H1 (cell line): ENCODE measurements around the gene LCN10. TPM values are rescaled to one million over a fixed set of nuclear protein-coding genes. Genes with fewer than 3 reads are reported as not detected.

Experiments used
- CTCF ChIA-PET: fragments of 300-600 bp; sonication (Branson Sonifier 250); formaldehyde crosslinking; loops from one replicate; lab custom pipeline; 2021; ENCODE audit not compliant: partially characterized antibody; lab: Charles Lee
- POLR2A ChIA-PET: fragments of 300-600 bp; sonication (Branson Sonifier 250); formaldehyde crosslinking; loops from one replicate; lab custom pipeline; 2021; ENCODE audit warnings: inconsistent platforms; ENCODE audit not compliant: partially characterized antibody; lab: Charles Lee
- DNase-seq, 2 experiments: peaks; one replicate each; pipeline versions ENCODE4 v3.0.0 to v3.0.0-alpha.2; 2010 to 2022; ENCODE audit warnings: low spot score in 2 of 2, low read depth in 1 of 2, mixed read lengths in 1 of 2
- FAIRE-seq: peaks from 2 replicates; lab custom pipeline; 2011; peaks lifted over from hg19 to GRCh38; lab: Jason Lieb, UNC
- H2AFZ ChIP-seq: 2 replicates; pipeline ENCODE4 v1.8.1; 2012; ENCODE audit warnings: low read length, inconsistent platforms
- H2AK5ac ChIP-seq: 2 replicates; pipeline ENCODE4 v1.6.1; 2013; ENCODE audit warnings: low read depth, low read length
- H2BK120ac ChIP-seq: replicated peaks from 2 replicates; pipeline ENCODE3; 2013; ENCODE audit warnings: low read depth, low read length, inconsistent platforms
- H2BK12ac ChIP-seq: 2 replicates; pipeline ENCODE4 v1.6.1; 2013; ENCODE audit warnings: low read depth, low read length
- H2BK15ac ChIP-seq: 2 replicates; pipeline ENCODE4 v1.6.1; 2013; ENCODE audit warnings: low read length
- H2BK20ac ChIP-seq: 2 replicates; pipeline ENCODE4 v1.6.1; 2013; ENCODE audit warnings: low read length
- H2BK5ac ChIP-seq: 2 replicates; pipeline ENCODE4 v1.6.1; 2013; ENCODE audit warnings: low read depth, low read length
- H3K14ac ChIP-seq: 2 replicates; pipeline ENCODE4 v1.6.1; 2013; ENCODE audit warnings: inconsistent platforms; ENCODE audit not compliant: insufficient read length
- H3K18ac ChIP-seq: 2 replicates; pipeline ENCODE4 v1.6.1; 2013; ENCODE audit warnings: low read length; ENCODE audit errors: extremely low read depth
- H3K23ac ChIP-seq: 2 replicates; pipeline ENCODE4 v1.6.1; 2013; ENCODE audit warnings: inconsistent platforms; ENCODE audit not compliant: insufficient read length
- H3K23me2 ChIP-seq: 2 replicates; pipeline ENCODE4 v1.6.1; 2013; ENCODE audit warnings: low read depth, low read length
- H3K27ac ChIP-seq: 2 replicates; pipeline ENCODE4 v1.6.1; 2011; ENCODE audit warnings: low read depth, low read length, inconsistent platforms
- H3K27me3 ChIP-seq, 4 experiments: replicated peaks in 1 of 4; 1 replicate in 1 of 4; 2 replicates in 3 of 4; pipeline versions ENCODE4 v1.6.1 to v1.8.1; 2011 to 2013; ENCODE audit warnings: low read length in 3 of 4, mild to moderate bottlenecking in 3 of 4, inconsistent platforms in 2 of 4, mixed read lengths in 2 of 4, moderate library complexity in 1 of 4; ENCODE audit not compliant: control insufficient read depth in 3 of 4, insufficient read depth in 3 of 4; ENCODE audit errors: extremely low read depth in 1 of 4
- H3K36me3 ChIP-seq, 4 experiments: 2 replicates each; pipeline versions ENCODE4 v1.6.1 to v1.8.1; 2011 to 2013; ENCODE audit warnings: mild to moderate bottlenecking in 4 of 4, low read length in 3 of 4, moderate library complexity in 2 of 4, control low read depth in 1 of 4, inconsistent platforms in 1 of 4; ENCODE audit not compliant: insufficient read depth in 4 of 4, control insufficient read depth in 2 of 4
- H3K4ac ChIP-seq: replicated peaks from 2 replicates; pipeline ENCODE3; 2013; ENCODE audit warnings: low read length, low read depth, mixed read lengths, inconsistent platforms; ENCODE audit not compliant: insufficient read length
- H3K4me1 ChIP-seq, 4 experiments: replicated peaks in 1 of 4; 1 replicate in 1 of 4; 2 replicates in 3 of 4; pipeline versions ENCODE4 v1.6.1 to v1.8.1; 2011 to 2013; ENCODE audit warnings: low read length in 3 of 4, inconsistent platforms in 2 of 4, mixed read lengths in 1 of 4; ENCODE audit not compliant: insufficient read depth in 4 of 4, control insufficient read depth in 3 of 4
- H3K4me2 ChIP-seq, 2 experiments: 2 replicates each; pipeline versions ENCODE4 v1.6.1 to v1.8.1; 2011 to 2013; ENCODE audit warnings: low read depth in 2 of 2, low read length in 2 of 2, control low read depth in 1 of 2, inconsistent platforms in 1 of 2, mild to moderate bottlenecking in 1 of 2; ENCODE audit not compliant: insufficient read depth in 1 of 2
- H3K4me3 ChIP-seq, 4 experiments: fragments of 200-600, 300-600 bp in 1 of 4; sonication (generic), shearing (Covaris generic), sonication (Bioruptor Twin) in 1 of 4; 2 replicates each; pipeline versions ENCODE4 v1.5.1 to v1.8.1; 2011 to 2016; ENCODE audit warnings: low read length in 4 of 4, low read depth in 3 of 4, control low read depth in 2 of 4, inconsistent platforms in 2 of 4, mild to moderate bottlenecking in 2 of 4, mixed read lengths in 1 of 4, moderate library complexity in 1 of 4; ENCODE audit not compliant: insufficient read depth in 2 of 4; ENCODE audit errors: extremely low read depth in 1 of 4
- H3K56ac ChIP-seq: replicated peaks from 2 replicates; pipeline ENCODE3; 2013; ENCODE audit warnings: low read depth, mild to moderate bottlenecking, mixed read lengths, low read length, inconsistent platforms; ENCODE audit not compliant: insufficient read length
- H3K79me1 ChIP-seq: 2 replicates; pipeline ENCODE4 v1.6.1; 2013; ENCODE audit warnings: low read depth, low read length, control low read depth
- H3K79me2 ChIP-seq, 2 experiments: 2 replicates each; pipeline versions ENCODE4 v1.6.1 to v1.8.1; 2012 to 2013; ENCODE audit warnings: low read length in 2 of 2, mild to moderate bottlenecking in 2 of 2, inconsistent platforms in 1 of 2; ENCODE audit not compliant: insufficient read depth in 2 of 2, control insufficient read depth in 1 of 2
- H3K9ac ChIP-seq, 4 experiments: replicated peaks in 1 of 4; 1 replicate in 1 of 4; 2 replicates in 3 of 4; pipeline versions ENCODE4 v1.6.1 to v1.8.1; 2011 to 2013; ENCODE audit warnings: low read depth in 3 of 4, low read length in 3 of 4, control low read depth in 2 of 4, mild to moderate bottlenecking in 2 of 4, moderate library complexity in 2 of 4, inconsistent platforms in 1 of 4; ENCODE audit errors: extremely low read depth in 1 of 4
- H3K9me3 ChIP-seq, 2 experiments: 2 replicates each; pipeline versions ENCODE4 v1.6.1 to v1.8.1; 2012 to 2013; ENCODE audit warnings: mild to moderate bottlenecking in 2 of 2, moderate library complexity in 2 of 2, control low read depth in 1 of 2, inconsistent platforms in 1 of 2, low read depth in 1 of 2, low read length in 1 of 2, mixed read lengths in 1 of 2; ENCODE audit not compliant: insufficient read depth in 2 of 2
- H4K20me1 ChIP-seq, 2 experiments: replicated peaks in 1 of 2; 2 replicates each; pipeline versions ENCODE3 to v1.8.1; 2011 to 2013; ENCODE audit warnings: inconsistent platforms in 2 of 2, low read length in 2 of 2, mild to moderate bottlenecking in 1 of 2; ENCODE audit not compliant: insufficient read depth in 2 of 2, control insufficient read depth in 1 of 2
- H4K5ac ChIP-seq: 2 replicates; pipeline ENCODE4 v1.6.1; 2013; ENCODE audit warnings: low read length, low read depth, mixed read lengths, inconsistent platforms; ENCODE audit not compliant: insufficient read length
- H4K8ac ChIP-seq: 2 replicates; pipeline ENCODE4 v1.8.0; 2013; ENCODE audit warnings: mild to moderate bottlenecking, moderate library complexity, low read length, inconsistent platforms; ENCODE audit not compliant: insufficient read depth; ENCODE audit errors: extremely low read depth
- H4K91ac ChIP-seq: replicated peaks from 2 replicates; pipeline ENCODE3; 2013; ENCODE audit warnings: low read length, mixed read lengths, inconsistent platforms; ENCODE audit not compliant: insufficient read length
- E2F6 ChIP-seq: IDR thresholded peaks from 2 replicates; pipeline ENCODE4 v1.6.1; 2012; ENCODE audit warnings: inconsistent platforms
- SP4 ChIP-seq: IDR thresholded peaks from 2 replicates; pipeline ENCODE4 v1.6.1; 2012; ENCODE audit warnings: low read length, inconsistent platforms
- SRF ChIP-seq: IDR thresholded peaks from 2 replicates; pipeline ENCODE4 v1.6.1; 2011; ENCODE audit warnings: mild to moderate bottlenecking, low read depth, low read length, moderate library complexity
- TEAD4 ChIP-seq: IDR thresholded peaks from 2 replicates; pipeline ENCODE4 v1.6.1; 2012; ENCODE audit warnings: low read depth, low read length, inconsistent platforms, mixed read lengths
- ZNF274 ChIP-seq: IDR thresholded peaks from 2 replicates; pipeline ENCODE4 v1.7.0; 2012; ENCODE audit warnings: low read length, borderline replicate concordance; ENCODE audit errors: extremely low read depth
- WGBS, 2 experiments: shearing (Covaris generic) in 1 of 2; methylation state at CpG; one replicate each; pipeline versions ENCODE4 v1.1.6 to v1.1.7; 2013 to 2015; ENCODE audit warnings: low lambda C conversion rate in 2 of 2, mixed read lengths in 2 of 2, inconsistent platforms in 1 of 2, low coverage in 1 of 2, missing lambda C conversion rate in 1 of 2; ENCODE audit not compliant: insufficient replicate concordance in 2 of 2, insufficient coverage in 1 of 2, insufficient read length in 1 of 2; ENCODE audit errors: extremely low coverage in 1 of 2, missing lambda C conversion rate in 1 of 2; 5-methylcytosine and 5-hydroxymethylcytosine counted together
- polyA plus RNA-seq, 7 experiments: library from polyadenylated mRNA; depleted of rRNA in 3 of 7; stranded (reverse) in 5 of 7; unstranded in 2 of 7; fragments of >200 nt in 5 of 7; fragments of 200-250 nt in 2 of 7; gene quantifications; 1 replicate in 5 of 7; 2 replicates in 1 of 7; 4 replicates in 1 of 7; pipeline versions ENCODE4 v1.2.1 to v1.2.3, GENCODE V29; 2011 to 2013; ENCODE audit warnings: missing spikeins in 2 of 7, mixed read lengths in 2 of 7
- total RNA-seq: library from RNA; stranded (reverse); fragmentation: NEBNext Ultra II Directional; extraction: Animal tissue kit (Norgen Biotek cat#: 25700); gene quantifications from 2 replicates; pipeline ENCODE4 v1.2.1, GENCODE V29; 2021

The LCN10 gene
- total and polyA plus RNA-seq, 2 of the 8 experiments (the other 6 are each of a cell fraction or from before 2014, with no cell fraction given) = 2.6 to 2.8 TPM

- H3K36me3 ChIP-seq = no peaks in the 10 kb centered on the region
- H3K23me2 ChIP-seq = no peaks in the 10 kb centered on the region
- H4K91ac ChIP-seq = no peak overlapping the region
- no peak overlapping the region for H3K27ac ChIP-seq
- peaks cover 0 to 19% (median 12%) of the 10 kb centered on the region in 4 experiments; a peak in 4 of 7 replicates for H3K4me1 ChIP-seq
- 0 out of 2 replicates have a peak overlapping the region, but pooled peaks have one; percentile 6 for H2BK15ac ChIP-seq
- WGBS, 2 experiments = 91% methylated on average over 14 of the region's 14 CpGs; no CpG with 5 or more reads in 1 of the 2 experiments
- H2AK5ac ChIP-seq = no peak overlapping the region
- FAIRE-seq (no peak), DNase-seq (no peak)
- CTCF ChIA-PET = interaction anchor here (1.0 to 3.6 kb wide), 10 partner anchors 10 to 288 kb away, joined by 3 to 21 read pairs (median 6); no protein-coding TSS in a partner anchor
- no peak overlapping the region for H3K9ac ChIP-seq
- H3K23ac ChIP-seq = no peak overlapping the region
- no peak overlapping the region for H3K4ac ChIP-seq
- no peaks in the 10 kb centered on the region for H3K79me1 ChIP-seq
- no peak overlapping the region for H3K4me2 ChIP-seq
- H2BK12ac ChIP-seq = peak overlapping the region; percentile 84; the same call in 1 of the 2 replicates
- H3K4me3 ChIP-seq = no peak overlapping the region
- H2BK120ac ChIP-seq = no peak overlapping the region
- H3K56ac ChIP-seq = no peak overlapping the region
- TF ChIP-seq SP4 (no peak), E2F6 (no peak), ZNF274 (no peak), SRF (no peak), TEAD4 (no peak)
- TF ChIP-seq, all 59 proteins: peak for 0
- Histone ChIP-seq H4K5ac (no peak overlapping the region), H3K9me3 (no peaks in the 10 kb centered on the region), H3K27me3 (no peaks in the 10 kb centered on the region), H3K18ac (no peak overlapping the region; the same call in 1 of the 2 replicates), H2BK20ac (no peak overlapping the region; the same call in 1 of the 2 replicates), H3K79me2 (no peaks in the 10 kb centered on the region), H3K14ac (no peak overlapping the region), H4K20me1 (no peaks in the 10 kb centered on the region), H4K8ac (no peak overlapping the region), H2BK5ac (no peak overlapping the region), H2AFZ (no peak overlapping the region)
- POLR2A ChIA-PET = interaction anchor here (1.0 kb wide), 1 partner anchor 17 kb away, joined by 3 read pairs; no protein-coding TSS in a partner anchor
Observed at GRCh38 chr9:136693135-136693489, 49.6 kb downstream of the LCN10 start.
